ENCODE results near the gene RAD18.

The RAD18 gene

GRCh38 chr3:8976540-8977182, 13.4 kb upstream of the RAD18 start:
- TF ChIP-seq POLR2AphosphoS5 (IDR thresholded peaks at IDR 0.05; ENCODE audit: borderline replicate concordance, low read depth, low read length) (no peak), FOXP2 (optimal IDR thresholded peaks at IDR 0.05; ENCODE audit: control extremely low read depth, extremely low read length, insufficient read depth) (no peak), EZH2 (IDR thresholded peaks at IDR 0.05) (no peak)
- Histone ChIP-seq H3K9ac (ENCODE audit: insufficient read length) (no peak overlapping the region), H3K4me3 (no peak overlapping the region), H3K9me3 (ENCODE audit: low read depth, low read length) (no peaks in the 10 kb centered on the region), H3K36me3 (ENCODE audit: insufficient read depth, low read length) (no peaks in the 10 kb centered on the region), H3K27ac (no peak overlapping the region)
- DNase-seq (ENCODE audit: low read depth, low spot score): no peak

- Histone ChIP-seq H3K9ac (ENCODE audit: insufficient read length) (no peak overlapping the region), H3K27ac (no peak overlapping the region), H3K36me3 (ENCODE audit: insufficient read depth, low read length) (no peaks in the 10 kb centered on the region), H3K9me3 (ENCODE audit: low read depth, low read length) (no peaks in the 10 kb centered on the region), H3K4me3 (no peak overlapping the region)
- TF ChIP-seq EZH2 (IDR thresholded peaks at IDR 0.05): no peak
- TF ChIP-seq FOXP2 (optimal IDR thresholded peaks at IDR 0.05; ENCODE audit: control extremely low read depth, extremely low read length, insufficient read depth): no peak
- TF ChIP-seq POLR2AphosphoS5 (IDR thresholded peaks at IDR 0.05; ENCODE audit: borderline replicate concordance, low read depth, low read length): no peak
- DNase-seq (ENCODE audit: low read depth, low spot score): no peak
Measured at GRCh38 chr3:8975081-8976020, 12.1 kb upstream of the RAD18 start.

- no peaks in the 10 kb centered on the region for H3K36me3 ChIP-seq (ENCODE audit: insufficient read depth, low read length)
- no peak overlapping the region for H3K4me3 ChIP-seq
- DNase-seq (ENCODE audit: low read depth, low spot score): no peak
- H3K9ac ChIP-seq (ENCODE audit: insufficient read length): no peak overlapping the region
- no peak overlapping the region for H3K27ac ChIP-seq
- TF ChIP-seq POLR2AphosphoS5 (IDR thresholded peaks at IDR 0.05; ENCODE audit: borderline replicate concordance, low read depth, low read length) (no peak), EZH2 (IDR thresholded peaks at IDR 0.05) (no peak), FOXP2 (optimal IDR thresholded peaks at IDR 0.05; ENCODE audit: control extremely low read depth, extremely low read length, insufficient read depth) (no peak)
- no peaks in the 10 kb centered on the region for H3K9me3 ChIP-seq (ENCODE audit: low read depth, low read length)
Measured at GRCh38 chr3:8974458-8974857, 11.2 kb upstream of the RAD18 start.

GRCh38 chr3:8972639-8973038, 9.4 kb upstream of the RAD18 start:
- H3K9ac ChIP-seq (ENCODE audit: insufficient read length): no peak overlapping the region
- H3K36me3 ChIP-seq (ENCODE audit: insufficient read depth, low read length): no peaks in the 10 kb centered on the region
- DNase-seq (ENCODE audit: low read depth, low spot score): no peak
- no peak overlapping the region for H3K27ac ChIP-seq
- no peaks in the 10 kb centered on the region for H3K9me3 ChIP-seq (ENCODE audit: low read depth, low read length)
- no peak for TF ChIP-seq POLR2AphosphoS5 (IDR thresholded peaks at IDR 0.05; ENCODE audit: borderline replicate concordance, low read depth, low read length)
- TF ChIP-seq EZH2 (IDR thresholded peaks at IDR 0.05): no peak
- no peak for TF ChIP-seq FOXP2 (optimal IDR thresholded peaks at IDR 0.05; ENCODE audit: control extremely low read depth, extremely low read length, insufficient read depth)
- no peak overlapping the region for H3K4me3 ChIP-seq

- TF ChIP-seq FOXP2 (optimal IDR thresholded peaks at IDR 0.05; ENCODE audit: control extremely low read depth, extremely low read length, insufficient read depth): no peak
- TF ChIP-seq POLR2AphosphoS5 (IDR thresholded peaks at IDR 0.05; ENCODE audit: borderline replicate concordance, low read depth, low read length): no peak
- no peak for TF ChIP-seq EZH2 (IDR thresholded peaks at IDR 0.05)
- Histone ChIP-seq H3K9me3 (ENCODE audit: low read depth, low read length) (no peaks in the 10 kb centered on the region), H3K4me3 (no peak overlapping the region), H3K9ac (ENCODE audit: insufficient read length) (no peak overlapping the region), H3K36me3 (ENCODE audit: insufficient read depth, low read length) (no peaks in the 10 kb centered on the region), H3K27ac (no peak overlapping the region)
- no peak for DNase-seq (ENCODE audit: low read depth, low spot score)
Measured at GRCh38 chr3:8970971-8971589, 7.8 kb upstream of the RAD18 start.

- Histone ChIP-seq H3K9me3 (ENCODE audit: low read depth, low read length) (no peaks in the 10 kb centered on the region), H3K36me3 (ENCODE audit: insufficient read depth, low read length) (no peaks in the 10 kb centered on the region), H3K4me3 (no peak overlapping the region), H3K27ac (no peak overlapping the region), H3K9ac (ENCODE audit: insufficient read length) (no peak overlapping the region)
- DNase-seq (ENCODE audit: low read depth, low spot score): no peak
- TF ChIP-seq EZH2 (IDR thresholded peaks at IDR 0.05) (no peak), POLR2AphosphoS5 (IDR thresholded peaks at IDR 0.05; ENCODE audit: borderline replicate concordance, low read depth, low read length) (no peak)
Measured at GRCh38 chr3:8969241-8969640, 6.0 kb upstream of the RAD18 start.

- no peak for DNase-seq (ENCODE audit: low read depth, low spot score)
- no peak for TF ChIP-seq EZH2 (IDR thresholded peaks at IDR 0.05)
- no peak for TF ChIP-seq FOXP2 (optimal IDR thresholded peaks at IDR 0.05; ENCODE audit: control extremely low read depth, extremely low read length, insufficient read depth)
- no peak for TF ChIP-seq POLR2AphosphoS5 (IDR thresholded peaks at IDR 0.05; ENCODE audit: borderline replicate concordance, low read depth, low read length)
- Histone ChIP-seq H3K9me3 (ENCODE audit: low read depth, low read length) (no peaks in the 10 kb centered on the region), H3K9ac (ENCODE audit: insufficient read length) (no peak overlapping the region), H3K36me3 (ENCODE audit: insufficient read depth, low read length) (no peaks in the 10 kb centered on the region), H3K27ac (no peak overlapping the region), H3K4me3 (no peak overlapping the region)
Measured at GRCh38 chr3:8968375-8968882, 5.2 kb upstream of the RAD18 start.

- Histone ChIP-seq H3K27ac (no peak overlapping the region), H3K9me3 (ENCODE audit: low read depth, low read length) (no peaks in the 10 kb centered on the region), H3K9ac (ENCODE audit: insufficient read length) (no peak overlapping the region), H3K36me3 (ENCODE audit: insufficient read depth, low read length) (no peaks in the 10 kb centered on the region), H3K4me3 (no peak overlapping the region)
- no peak for DNase-seq (ENCODE audit: low read depth, low spot score)
- TF ChIP-seq EZH2 (IDR thresholded peaks at IDR 0.05) (no peak), FOXP2 (optimal IDR thresholded peaks at IDR 0.05; ENCODE audit: control extremely low read depth, extremely low read length, insufficient read depth) (no peak), POLR2AphosphoS5 (IDR thresholded peaks at IDR 0.05; ENCODE audit: borderline replicate concordance, low read depth, low read length) (no peak)
Measured at GRCh38 chr3:8967553-8967952, 4.3 kb upstream of the RAD18 start.

All from SK-N-MC (cell line).